HUDEP-2 (cell line): ENCODE data around the gene RNF144B.

Experiments
- DNase-seq, 76 experiments: peaks; one replicate each; lab custom pipeline; 2025; ENCODE audit not compliant: unreplicated experiment in 76 of 76; lab: John Stamatoyannopoulos, UW

Gene RNF144B

DNA sequence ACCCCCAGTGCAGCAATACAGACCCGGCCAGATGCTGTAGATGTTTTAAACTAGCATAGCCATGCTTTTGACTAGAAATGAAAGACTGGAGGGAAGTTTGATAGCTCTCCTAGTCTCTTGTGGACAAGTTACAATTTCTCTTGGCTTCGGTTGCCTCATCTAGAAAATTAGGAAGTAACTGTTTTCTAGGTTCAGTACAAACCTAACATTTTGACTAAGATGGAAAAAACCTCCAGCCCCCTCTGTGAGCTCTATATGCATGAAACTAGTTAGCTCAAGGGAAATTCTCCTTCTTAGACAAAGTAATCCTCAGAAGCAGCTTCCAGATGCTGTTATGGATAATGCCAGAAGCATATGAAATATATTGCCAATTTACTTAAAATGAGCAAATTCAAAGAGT lies 86.6 kb downstream of the RNF144B start:
- no peak for DNase-seq

DNA sequence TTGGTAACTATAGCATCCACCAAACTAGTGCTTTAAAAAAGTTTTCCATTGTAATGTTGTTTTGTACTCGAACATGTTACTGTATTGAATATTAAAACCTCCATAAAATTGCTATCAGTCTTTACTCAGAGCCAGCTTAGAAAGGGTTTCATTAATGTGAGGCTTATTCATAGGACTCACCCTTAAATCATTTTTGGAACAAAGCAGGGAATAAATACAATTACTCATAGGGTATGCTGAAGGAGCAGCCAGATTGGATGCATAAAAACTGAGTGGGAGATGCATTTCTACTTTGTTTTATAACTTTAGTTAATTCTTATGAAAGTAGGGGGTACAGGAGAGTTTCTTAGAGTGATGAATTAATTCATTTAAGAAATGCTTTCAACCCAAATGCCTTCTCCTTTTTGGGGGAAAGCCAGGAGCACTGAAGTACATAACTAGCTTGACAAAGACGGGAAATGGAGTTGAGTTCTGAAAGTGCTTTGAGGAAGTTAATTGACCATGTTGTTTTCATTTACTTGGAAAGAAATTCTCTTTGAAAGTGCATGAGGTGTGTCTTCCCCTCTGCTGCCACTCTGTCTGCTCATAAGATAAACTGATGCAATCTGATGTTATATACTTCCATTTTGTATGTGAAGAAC lies 90.3 kb downstream of the RNF144B start:
- no peak for DNase-seq

DNA sequence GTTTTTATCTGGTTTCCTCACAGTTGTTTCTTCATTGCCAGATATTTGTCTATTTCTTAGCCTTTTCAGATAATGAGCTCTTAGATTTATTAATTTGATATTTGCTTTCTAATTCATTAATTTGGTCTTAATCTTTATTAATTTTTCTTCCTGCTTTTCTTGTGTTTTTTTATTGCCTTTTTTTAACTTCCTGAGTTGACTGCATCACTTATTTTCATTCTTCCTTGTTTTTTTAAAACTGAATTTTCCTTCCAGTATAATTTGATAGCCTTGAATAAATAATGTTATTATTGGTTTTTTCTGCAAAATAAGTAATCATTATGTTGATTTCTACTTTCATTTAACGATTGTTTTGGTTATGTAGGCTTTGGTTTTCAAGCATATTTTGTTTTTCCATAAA lies 91.5 kb downstream of the RNF144B start:
- DNase-seq: no peak

DNA sequence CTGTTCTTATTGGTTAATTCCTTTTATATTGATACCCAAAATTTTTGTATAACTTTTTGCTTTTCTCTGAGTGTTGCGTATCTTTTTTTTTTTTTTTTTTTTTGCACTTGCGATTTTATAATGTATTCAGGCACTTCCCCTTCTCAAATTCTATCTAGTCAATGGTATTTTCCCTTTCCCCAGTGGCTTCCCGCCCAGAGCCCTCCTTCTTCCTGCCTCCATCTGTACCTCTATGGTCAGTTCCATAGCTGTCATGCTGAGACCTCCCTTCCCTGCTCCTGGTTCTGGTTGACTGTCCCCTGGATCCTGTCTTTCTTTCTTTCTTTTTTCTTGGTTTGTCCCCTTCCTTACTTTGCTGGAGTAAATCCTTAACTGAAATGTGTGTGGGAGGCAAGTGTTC lies 94.7 kb downstream of the RNF144B start:
- DNase-seq: no peak

DNA sequence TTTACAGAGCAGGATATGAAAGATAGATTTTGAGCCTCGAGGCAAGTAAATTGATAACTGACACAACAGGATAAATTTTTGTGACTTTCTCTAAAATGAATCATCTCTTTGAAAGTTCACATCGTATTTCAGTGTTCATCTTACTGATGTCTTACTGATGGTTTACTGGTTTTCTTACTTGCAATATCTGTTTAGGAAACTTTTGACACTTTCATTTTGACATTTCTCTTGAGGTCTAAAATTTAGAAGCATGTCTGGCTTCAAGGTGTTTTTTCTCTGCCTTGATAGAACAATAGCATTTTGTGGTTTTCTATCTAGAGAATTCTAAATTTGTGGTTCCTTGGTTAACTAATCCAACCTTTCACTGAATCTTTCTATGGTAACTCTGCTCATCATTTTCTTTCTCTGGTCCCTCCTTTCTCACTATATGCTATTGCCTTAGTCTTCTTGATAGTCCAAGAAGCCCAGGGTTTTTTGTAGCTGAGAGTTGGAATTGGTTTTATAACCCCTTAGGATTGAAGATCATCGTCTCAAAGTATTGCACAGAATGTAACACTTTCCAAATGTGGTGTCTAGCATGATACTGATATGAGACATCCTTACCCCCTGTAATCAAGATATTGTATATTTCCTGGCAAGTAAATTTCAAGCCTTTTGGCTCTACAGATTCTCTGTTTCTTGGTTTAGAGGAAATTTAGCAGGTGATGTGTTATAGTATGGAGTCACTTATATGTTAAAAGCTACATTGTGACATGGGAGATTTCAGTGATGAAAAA lies 98.7 kb downstream of the RNF144B start:
- no peak for DNase-seq

DNA sequence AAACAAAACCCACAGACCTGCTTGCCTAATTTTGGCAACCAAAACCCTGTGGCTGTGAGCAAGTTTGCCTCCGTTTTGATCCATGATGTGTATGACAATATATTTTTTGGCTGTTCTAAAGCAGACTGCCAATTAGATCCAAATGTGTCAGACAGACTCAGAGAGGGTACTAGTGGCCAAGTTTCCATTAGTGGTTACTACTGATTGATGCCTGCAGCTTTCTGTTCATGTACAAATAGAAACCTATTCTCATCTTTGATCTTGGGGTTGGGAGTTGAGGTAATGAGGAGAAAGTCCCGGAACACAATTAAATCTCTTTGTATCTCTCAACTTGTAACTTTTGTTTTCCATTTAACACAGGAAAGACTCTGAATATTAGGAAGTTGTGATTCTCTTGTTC lies 100.9 kb downstream of the RNF144B start:
- no peak for DNase-seq

DNA sequence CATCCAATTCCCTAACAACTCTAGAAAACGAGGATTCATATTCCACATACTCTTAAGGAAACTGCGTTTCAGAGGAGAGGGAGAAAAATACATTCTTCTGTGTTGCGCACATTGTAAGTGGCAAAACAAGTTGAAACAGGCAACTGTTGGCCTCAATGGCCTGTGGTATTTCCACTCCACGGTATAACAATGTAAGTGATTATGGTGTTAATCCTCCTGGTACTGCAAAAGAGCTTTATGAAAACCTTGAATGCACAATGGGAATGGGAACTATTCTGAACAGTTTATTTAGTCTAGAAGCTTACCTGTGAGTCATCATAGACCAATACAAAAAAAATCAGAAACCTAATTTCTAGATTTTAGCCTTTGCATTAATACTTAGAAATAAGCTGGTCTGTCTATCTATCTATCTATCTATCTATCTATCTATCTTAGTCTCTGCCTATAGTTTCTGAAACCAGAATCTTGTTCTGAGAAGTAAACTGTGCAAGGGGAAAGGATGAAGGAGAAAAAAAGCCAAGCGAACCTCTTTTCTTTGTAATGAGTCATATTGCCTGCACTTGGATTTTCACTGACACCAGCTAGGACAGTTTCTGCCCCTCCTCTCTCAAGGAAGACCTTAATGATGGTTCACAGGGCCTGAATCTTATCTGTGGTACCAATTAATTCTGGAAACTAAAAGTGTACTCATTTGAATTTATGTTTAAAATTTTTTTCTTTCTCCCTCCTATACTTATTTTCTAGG lies 101.5 kb downstream of the RNF144B start:
- no peak for DNase-seq

DNA sequence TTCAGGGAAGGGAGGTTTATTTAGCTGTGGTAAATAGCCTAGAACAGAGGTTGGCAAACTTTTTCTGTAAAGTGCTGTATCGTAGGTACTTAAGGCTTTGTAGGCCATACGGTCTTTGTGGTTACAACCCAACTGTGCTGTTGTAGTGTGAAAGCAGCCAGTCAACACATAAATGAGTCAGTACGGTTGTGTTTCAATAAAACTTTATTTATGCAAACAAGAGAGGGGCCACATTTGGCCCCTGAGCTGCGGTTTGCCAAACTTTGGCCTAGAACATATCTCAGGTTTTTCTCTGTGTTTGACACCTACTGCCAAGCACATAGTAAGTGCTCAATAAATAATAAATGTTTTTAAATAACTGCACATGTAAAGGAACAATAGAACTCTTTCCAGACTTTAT lies 102.2 kb downstream of the RNF144B start:
- DNase-seq: no peak

DNA sequence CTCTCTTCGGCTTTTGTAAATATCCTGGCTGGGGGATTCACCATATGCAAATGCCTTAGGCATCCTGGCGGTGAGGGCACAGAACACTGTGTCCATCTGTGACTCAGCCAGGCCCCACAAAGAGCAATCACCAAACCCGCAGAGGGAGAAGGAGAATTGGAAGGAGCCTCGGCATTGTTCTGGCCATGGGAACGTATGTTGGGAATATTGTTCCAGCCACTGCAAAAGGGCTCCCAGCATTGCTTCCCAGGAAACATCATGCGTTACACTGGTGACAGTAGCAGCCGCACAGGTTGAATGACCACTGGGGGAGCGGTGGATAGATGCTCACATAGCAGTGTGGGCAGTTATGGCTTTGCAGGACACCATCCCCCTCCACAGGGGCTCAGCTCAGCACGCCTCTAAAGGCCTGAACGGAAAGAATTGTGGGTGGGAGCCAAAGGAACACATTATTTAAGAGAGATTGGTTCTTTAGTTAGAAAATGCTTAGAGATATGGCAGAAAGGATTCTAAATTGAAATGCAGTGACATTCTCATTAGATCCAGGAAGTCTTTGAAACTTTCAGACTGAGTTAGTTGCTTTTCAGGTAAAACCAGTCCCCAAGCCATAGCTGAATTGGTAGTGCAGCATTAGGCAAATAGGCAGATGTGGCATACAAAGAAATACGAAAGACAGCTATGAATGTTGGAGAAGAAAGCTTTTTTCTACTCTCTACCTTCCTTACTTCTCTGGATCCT lies 104.3 kb downstream of the RNF144B start:
- DNase-seq: no peak

DNA sequence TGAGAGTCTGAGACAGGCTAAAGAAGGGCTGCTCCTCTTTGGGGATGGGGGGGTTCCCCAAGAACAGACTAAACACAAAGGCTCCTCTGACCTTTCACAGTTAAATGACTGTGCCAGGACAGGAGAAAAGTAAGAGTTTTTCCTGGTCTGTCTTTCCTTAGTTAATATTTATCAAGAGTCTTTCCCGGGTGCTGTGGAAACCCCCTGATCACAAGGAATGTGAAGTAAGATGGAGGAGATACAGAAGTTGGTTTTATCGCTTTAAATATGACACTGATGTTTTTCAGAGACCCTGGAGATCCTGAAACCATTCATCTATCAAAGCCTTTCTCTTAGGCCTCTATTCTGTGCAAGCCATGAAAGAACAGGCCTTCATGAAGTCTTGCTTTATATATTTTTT lies 105.8 kb downstream of the RNF144B start:
- DNase-seq: no peak

DNA sequence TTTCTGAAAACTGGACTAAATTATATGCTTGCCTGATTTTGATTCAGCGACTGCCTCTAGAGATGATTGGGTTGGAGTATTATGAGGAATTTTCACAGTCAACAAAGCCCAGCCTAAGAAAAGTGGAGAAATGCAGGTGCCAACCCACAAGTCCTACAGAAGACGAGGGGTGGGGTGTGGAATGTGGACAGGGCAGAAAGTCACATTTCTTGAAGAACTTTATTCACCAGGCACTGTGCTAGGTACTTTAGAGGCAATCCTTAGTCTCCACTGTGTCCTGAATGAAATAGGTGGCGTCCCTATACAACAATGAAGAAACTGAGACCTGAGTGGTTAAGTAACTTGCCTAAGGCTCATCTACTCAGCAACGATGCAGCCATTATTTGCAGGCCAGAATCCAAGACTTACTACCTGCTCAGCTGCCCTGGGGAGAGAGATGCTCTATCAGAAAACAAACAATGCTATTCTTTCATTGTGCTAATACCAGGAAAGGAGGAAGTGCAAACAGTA lies 106.3 kb downstream of the RNF144B start:
- no peak for DNase-seq

DNA sequence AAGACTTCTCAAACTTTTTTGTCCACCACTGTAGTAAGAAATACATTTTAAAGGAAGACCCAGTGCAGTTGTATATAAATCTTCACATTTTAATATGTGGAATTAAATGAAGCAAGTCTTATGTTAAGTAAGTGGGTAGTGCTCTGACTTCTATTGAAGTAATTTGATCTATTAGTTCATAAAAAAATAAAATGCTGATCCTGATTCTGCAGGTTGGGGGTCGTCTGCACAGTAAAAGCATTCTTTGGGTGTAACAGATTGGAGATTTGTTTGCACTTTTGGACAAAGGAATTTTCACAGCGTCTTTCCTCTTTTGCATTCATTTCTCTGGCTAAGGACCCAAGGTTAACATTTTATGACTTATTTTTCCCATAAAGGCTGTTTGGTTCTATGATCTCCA lies 106.8 kb downstream of the RNF144B start:
- DNase-seq: no peak

DNA sequence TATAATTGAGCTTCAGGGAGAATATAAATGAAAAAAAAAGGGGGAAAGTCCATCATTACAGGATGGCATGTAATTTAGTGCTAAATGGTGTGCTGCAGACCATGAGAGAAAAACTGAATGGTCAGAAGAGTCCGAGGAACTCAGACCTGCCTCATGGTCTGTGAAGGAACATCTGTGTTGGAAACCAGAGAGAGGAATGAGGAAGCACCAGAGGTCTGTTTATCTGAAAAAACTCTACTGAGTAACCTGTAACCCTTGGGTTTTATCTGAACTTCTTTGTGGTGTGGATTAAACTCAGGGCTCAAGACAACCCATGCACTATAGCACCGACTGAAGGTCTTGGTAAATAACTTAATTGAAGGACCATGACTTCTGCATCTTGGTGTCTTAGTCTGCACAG lies 108.1 kb downstream of the RNF144B start:
- no peak for DNase-seq

DNA sequence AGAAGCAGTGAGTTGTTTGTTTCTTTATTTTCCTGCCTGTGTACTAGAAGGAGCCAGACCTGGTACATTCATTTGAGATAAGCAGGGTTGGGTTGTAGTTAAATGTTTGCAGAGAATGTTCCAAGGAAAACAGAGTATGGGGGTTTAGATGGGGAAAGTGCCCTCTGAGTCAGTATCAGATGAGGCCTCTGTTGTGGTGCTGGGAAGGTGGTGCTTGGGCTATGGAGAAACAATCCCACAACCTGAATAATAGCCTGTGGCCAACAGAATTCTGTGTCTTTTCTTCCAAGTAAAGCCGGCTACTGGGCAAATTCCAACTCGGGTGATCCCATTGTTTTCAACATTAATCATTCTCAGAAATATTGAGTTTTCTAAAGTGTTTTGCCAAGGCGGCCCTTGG lies 109.3 kb downstream of the RNF144B start:
- DNase-seq: no peak

DNA sequence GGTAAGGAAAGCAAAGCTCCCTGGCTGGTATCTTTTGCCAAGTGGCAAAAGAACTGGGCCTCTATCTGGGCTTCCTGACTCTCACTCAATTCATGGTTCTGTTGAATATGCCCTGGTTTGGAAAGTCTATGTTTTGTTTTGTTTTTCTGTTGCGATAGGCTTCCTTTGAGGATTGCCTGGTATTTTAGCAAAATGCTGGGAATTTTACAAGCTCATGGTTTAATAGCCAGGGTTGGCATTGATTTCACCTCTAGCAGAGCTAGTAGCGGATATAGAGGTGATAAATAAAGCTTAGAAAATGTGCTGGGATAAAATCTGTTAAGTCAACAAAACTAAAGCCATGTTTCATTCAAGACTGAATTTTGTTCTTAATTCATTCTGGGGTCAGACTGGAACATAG lies 109.9 kb downstream of the RNF144B start:
- no peak for DNase-seq

DNA sequence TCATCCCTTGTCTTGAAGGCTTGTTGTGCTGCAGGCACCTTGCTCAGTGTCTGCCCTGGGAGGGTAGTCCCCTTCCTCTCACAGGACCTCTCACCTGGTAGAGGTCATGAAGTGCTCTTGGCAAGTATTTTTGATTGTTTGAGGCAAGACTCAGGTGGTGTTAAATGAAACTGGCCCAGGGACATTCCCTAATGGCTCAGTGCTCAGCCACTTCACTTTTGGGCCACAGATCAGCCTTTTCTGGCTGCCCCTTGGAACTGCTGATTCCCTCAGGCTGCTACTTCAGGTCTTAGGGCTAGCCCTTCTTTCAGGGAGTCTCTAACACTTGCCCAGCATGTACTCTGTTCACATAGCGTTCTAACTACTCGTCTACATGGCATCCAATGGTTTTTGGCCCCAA lies 111.3 kb downstream of the RNF144B start:
- DNase-seq: no peak

DNA sequence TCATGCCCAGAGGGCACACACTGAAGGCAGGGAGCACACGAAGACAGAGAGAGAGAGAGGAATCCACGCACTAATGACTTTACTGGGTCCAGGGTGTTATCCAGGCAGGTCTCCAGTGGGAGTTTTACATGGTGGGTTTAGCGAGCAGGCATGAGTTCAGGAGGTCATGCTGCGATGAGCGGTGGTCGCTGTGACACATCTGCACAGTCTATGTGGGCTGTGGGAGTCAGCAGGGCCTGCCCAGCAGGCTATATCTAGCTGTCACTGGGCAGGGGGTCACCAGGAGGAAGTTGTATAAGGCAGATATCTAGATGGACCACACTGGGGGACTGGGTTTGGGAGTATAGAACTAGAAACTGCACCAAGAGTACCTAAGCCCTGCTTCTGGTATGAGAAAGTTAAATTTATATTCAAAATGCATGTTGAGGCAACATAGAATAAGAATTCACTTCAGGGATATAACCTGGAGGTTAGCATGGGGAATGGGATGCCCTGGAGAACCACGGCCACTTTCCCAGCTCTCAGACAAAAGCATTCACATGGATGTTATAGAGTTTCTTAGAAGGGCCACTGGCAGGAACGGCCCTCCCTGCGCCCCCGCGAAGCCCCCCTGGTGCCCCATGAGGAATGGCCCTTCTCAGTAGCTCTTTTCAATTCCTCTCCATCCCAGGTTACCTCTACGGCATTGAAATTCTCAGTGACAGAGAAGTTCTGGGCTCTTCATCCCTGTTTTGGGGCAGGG lies 113.9 kb downstream of the RNF144B start:
- DNase-seq: no peak

DNA sequence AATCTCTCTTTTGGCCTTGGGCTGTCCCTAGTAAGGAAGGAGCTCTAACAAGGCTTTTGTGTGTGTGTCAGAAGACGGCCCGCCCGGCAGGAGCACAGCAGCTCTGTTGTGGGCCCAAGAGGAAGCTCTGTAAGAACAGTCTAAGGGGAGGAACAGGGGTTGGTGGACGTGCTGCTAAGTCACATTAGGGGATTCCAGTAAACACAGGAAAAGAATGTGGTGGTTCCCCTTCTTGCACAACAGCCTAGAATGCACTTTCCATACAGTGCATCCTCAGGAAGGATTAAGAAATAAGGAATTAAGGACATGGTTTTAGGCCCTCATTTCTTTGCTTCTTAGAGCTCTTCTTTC lies 114.5 kb downstream of the RNF144B start:
- DNase-seq: no peak

DNA sequence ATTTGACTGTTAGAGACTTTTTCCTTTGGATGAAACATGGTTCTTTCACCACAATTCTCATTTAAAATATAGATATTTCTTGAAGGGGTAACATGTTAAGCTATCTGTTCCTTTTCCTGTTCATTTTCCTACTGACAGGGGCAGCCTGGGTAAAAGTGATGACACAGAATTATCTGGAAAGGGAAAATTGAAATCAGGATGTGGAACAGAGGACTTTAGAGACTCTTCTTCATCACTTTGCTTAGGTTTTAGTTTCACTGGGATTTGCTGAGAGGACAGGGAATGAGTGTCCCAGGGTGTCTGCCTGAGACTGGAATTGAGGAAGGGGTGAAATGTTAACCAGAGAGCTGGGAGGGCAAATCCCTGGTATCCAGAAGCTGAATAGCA lies 116.0 kb downstream of the RNF144B start:
- DNase-seq: no peak

DNA sequence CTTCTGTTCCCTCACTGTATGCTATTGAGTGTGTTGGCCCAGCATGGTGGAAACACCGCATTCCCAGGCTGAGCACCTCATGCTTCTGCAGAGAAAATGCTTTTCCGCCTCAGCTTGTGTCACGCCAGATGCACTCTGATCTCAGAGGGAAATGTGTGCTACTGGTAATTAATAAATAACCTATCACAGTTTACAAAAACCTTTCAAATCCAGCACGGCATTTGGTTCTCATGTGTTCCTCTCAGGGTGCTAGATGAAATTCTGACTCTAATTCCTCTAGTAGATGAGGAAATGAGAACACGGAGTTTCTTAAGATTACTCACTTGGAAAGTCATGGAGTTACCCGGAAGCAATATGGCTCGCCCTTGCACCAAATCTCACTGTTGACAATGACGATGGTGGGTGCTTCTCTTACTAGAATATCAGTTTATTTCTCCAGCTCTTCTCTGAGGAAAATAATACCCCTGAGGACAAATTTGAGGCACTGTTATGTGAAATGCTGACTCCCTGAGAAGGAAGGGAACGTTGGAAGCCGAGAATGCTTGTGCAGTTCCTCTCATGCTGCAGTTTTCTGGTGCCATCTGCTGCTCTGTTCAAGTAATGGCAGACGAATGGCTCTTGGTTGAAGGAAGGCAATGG lies 116.6 kb downstream of the RNF144B start:
- DNase-seq: peak in 32 of 76 experiments; percentile 2 to 70 (median 30)
